Head of caudate nucleus (tissue), 42 donors: ENCODE data around the gene IL11RA.
A peak's percentile ranks its signal among the peaks of the same experiment; 100 is the strongest.

ENCODE experiments used
- DNase-seq, 42 donors: peaks; one replicate each; pipeline versions ENCODE4 v3.0.0 to v3.0.0-alpha.2; 2020 to 2021; ENCODE audit warnings: mixed read lengths in 7 of 42
- intact Hi-C: fragments of 100-400 bp; cut with DNase I; formaldehyde crosslinking; loops from one replicate; pipeline ENCODE4 v1.15.0; 2022

IL11RA gene

GRCh38 chr9:34669809-34670562, 18.0 kb downstream of the IL11RA start:
- intact Hi-C loops: no loop called here
- no peak for DNase-seq

GRCh38 chr9:34671307-34671706, 19.3 kb downstream of the IL11RA start:
- no peak for DNase-seq
- intact Hi-C loops: no loop called here

GRCh38 chr9:34674440-34674839, 22.5 kb downstream of the IL11RA start:
- DNase-seq: no peak
- intact Hi-C loops: no loop called here

- peak in 34 of 42 donors; percentile 18 to 76 (median 53) for DNase-seq
- intact Hi-C loops: no loop called here
Observed at GRCh38 chr9:34675048-34675714, 23.2 kb downstream of the IL11RA start.

- DNase-seq: no peak
- intact Hi-C loops: no loop called here
Observed at GRCh38 chr9:34675869-34676268, 23.9 kb downstream of the IL11RA start.

GRCh38 chr9:34684145-34684544, 32.2 kb downstream of the IL11RA start:
- intact Hi-C loops: no loop called here
- no peak for DNase-seq

GRCh38 chr9:34684816-34685215, 32.8 kb downstream of the IL11RA start:
- intact Hi-C loops: no loop called here
- no peak for DNase-seq

- intact Hi-C loops: no loop called here
- DNase-seq: no peak
Observed at GRCh38 chr9:34685591-34685990, 33.6 kb downstream of the IL11RA start.

GRCh38 chr9:34686231-34686630, 34.2 kb downstream of the IL11RA start:
- no peak for DNase-seq
- intact Hi-C loops: no loop called here

GRCh38 chr9:34686732-34687131, 34.7 kb downstream of the IL11RA start:
- no peak for DNase-seq
- intact Hi-C loops: no loop called here

GRCh38 chr9:34687276-34688030, 35.5 kb downstream of the IL11RA start:
- intact Hi-C loops: no loop called here
- DNase-seq: no peak

GRCh38 chr9:34688329-34689115, 36.5 kb downstream of the IL11RA start:
- DNase-seq: no peak
- intact Hi-C loops: no loop called here

- intact Hi-C loops: no loop called here
- no peak for DNase-seq
Observed at GRCh38 chr9:34689116-34689470, 37.1 kb downstream of the IL11RA start.

GRCh38 chr9:34689512-34689911, 37.5 kb downstream of the IL11RA start:
- intact Hi-C loops: no loop called here
- no peak for DNase-seq

GRCh38 chr9:34690983-34691935, 39.3 kb downstream of the IL11RA start, which contains the start of gene CCL19:
TSS of gene CCL19 (minus strand) at chr9:34691276. CDS start at chr9:34691139, 137 bp downstream.
- intact Hi-C loops: no loop called here

GRCh38 chr9:34691936-34692315, 39.9 kb downstream of the IL11RA start:
- no peak for DNase-seq
- intact Hi-C loops: no loop called here

More at GRCh38 chr9:34690983-34691935, 39.3 kb downstream of the IL11RA start, which contains the start of gene CCL19:
- no peak for DNase-seq

- DNase-seq: no peak
- intact Hi-C loops: no loop called here
Observed at GRCh38 chr9:34693560-34693959, 41.6 kb downstream of the IL11RA start.

GRCh38 chr9:34694811-34695210, 42.8 kb downstream of the IL11RA start:
- no peak for DNase-seq
- intact Hi-C loops: no loop called here
